CD4-positive, alpha-beta memory T cell (primary cell): ENCODE measurements around the gene ZNF836. TPM values are rescaled to one million over a fixed set of nuclear protein-coding genes. Genes with fewer than 3 reads are reported as not detected.

Experiments
- CTCF ChIA-PET: fragments of 350-600 bp; sonication (Branson Sonifier 250); formaldehyde crosslinking; loops from one replicate; lab custom pipeline; 2021; ENCODE audit warnings: inconsistent platforms; ENCODE audit not compliant: partially characterized antibody; lab: Charles Lee
- POLR2A ChIA-PET: fragments of 350-600 bp; sonication (Branson Sonifier 250); formaldehyde crosslinking; loops from one replicate; lab custom pipeline; 2021; ENCODE audit not compliant: partially characterized antibody; lab: Charles Lee
- DNase-seq, 5 donors: peaks; one replicate each; pipeline versions ENCODE4 v3.0.0 to v3.0.0-alpha.2; 2020 to 2022; ENCODE audit warnings: mixed read lengths in 1 of 5
- H3K27ac ChIP-seq: one replicate; pipeline ENCODE4 v1.7.0; 2013; ENCODE audit warnings: low read depth, low read length
- H3K27me3 ChIP-seq: 2 replicates; pipeline ENCODE4 v1.7.0; 2013; ENCODE audit warnings: mild to moderate bottlenecking, low read length, moderate library complexity; ENCODE audit not compliant: insufficient read depth
- H3K36me3 ChIP-seq: 2 replicates; pipeline ENCODE4 v1.7.0; 2013; ENCODE audit warnings: mild to moderate bottlenecking, low read length, moderate library complexity; ENCODE audit not compliant: insufficient read depth
- H3K4me1 ChIP-seq: 2 replicates; pipeline ENCODE4 v1.7.0; 2013; ENCODE audit warnings: mild to moderate bottlenecking, low read length, moderate library complexity; ENCODE audit not compliant: insufficient read depth
- H3K4me3 ChIP-seq, 2 donors: one replicate each; pipeline ENCODE4 v1.7.0; 2013; ENCODE audit warnings: low read length in 2 of 2, mild to moderate bottlenecking in 1 of 2
- H3K9me3 ChIP-seq, 2 donors: one replicate each; pipeline ENCODE4 v1.7.0; 2013; ENCODE audit warnings: low read length in 2 of 2, control low read depth in 1 of 2; ENCODE audit not compliant: control insufficient read depth in 1 of 2
- H3K27ac Mint-ChIP-seq, 7 donors: one replicate each; pipeline ENCODE4 v1.8.0; 2020 to 2021; ENCODE audit warnings: mixed read lengths in 7 of 7, mild to moderate bottlenecking in 6 of 7, inconsistent platforms in 3 of 7, moderate library complexity in 3 of 7
- H3K27me3 Mint-ChIP-seq, 2 donors: one replicate each; pipeline ENCODE4 v1.8.0; 2020 to 2021; ENCODE audit warnings: mixed read lengths in 2 of 2
- H3K36me3 Mint-ChIP-seq, 2 donors: one replicate each; pipeline ENCODE4 v1.8.0; 2020 to 2021; ENCODE audit warnings: mixed read lengths in 2 of 2, inconsistent platforms in 1 of 2, mild to moderate bottlenecking in 1 of 2
- H3K4me1 Mint-ChIP-seq, 4 donors: one replicate each; pipeline ENCODE4 v1.8.0; 2020 to 2021; ENCODE audit warnings: mixed read lengths in 4 of 4, mild to moderate bottlenecking in 1 of 4
- H3K4me3 Mint-ChIP-seq, 8 donors: one replicate each; pipeline ENCODE4 v1.8.0; 2020 to 2021; ENCODE audit warnings: mixed read lengths in 8 of 8, mild to moderate bottlenecking in 7 of 8, moderate library complexity in 6 of 8, inconsistent platforms in 3 of 8
- H3K9me3 Mint-ChIP-seq, 8 donors: one replicate each; pipeline ENCODE4 v1.8.0; 2020 to 2021; ENCODE audit warnings: mixed read lengths in 8 of 8, mild to moderate bottlenecking in 5 of 8, inconsistent platforms in 3 of 8, moderate library complexity in 1 of 8
- intact Hi-C: fragments of 100-400 bp; cut with micrococcal nuclease; formaldehyde crosslinking; loops from one replicate; pipeline ENCODE4 v1.15.1; 2023
- polyA plus RNA-seq, 2 donors: library from polyadenylated mRNA; unstranded; fragments of 300-500 nt; fragmentation: Illumina TruSeq; gene quantifications; one replicate each; pipeline ENCODE4 v1.2.3, GENCODE V29; 2021
- total RNA-seq, 2 experiments: library from RNA; stranded (reverse); gene quantifications; one replicate each; pipeline ENCODE4 v1.2.3, GENCODE V29; 2021

ZNF836 gene
- total and polyA plus RNA-seq, 4 experiments from 2014 or later: 4.6 to 54.7 (median 32.7) TPM

- intact Hi-C loops: no loop called here
- Mint-ChIP-seq H3K4me3 (no peak overlapping the region), H3K27me3 (no peaks in the 10 kb centered on the region), H3K36me3 (peaks cover 29 to 74% of the 10 kb centered on the region in 2 donors), H3K27ac (peak overlapping the region in 1 of 7 donors; percentile 51), H3K9me3 (no peaks in the 10 kb centered on the region), H3K4me1 (peaks cover 44 to 88% (median 67%) of the 10 kb centered on the region in 4 donors)
- Histone ChIP-seq H3K4me3 (no peak overlapping the region), H3K9me3 (no peaks in the 10 kb centered on the region), H3K36me3 (peaks cover 68% of the 10 kb centered on the region), H3K27ac (no peak overlapping the region), H3K27me3 (no peaks in the 10 kb centered on the region), H3K4me1 (peaks cover 28% of the 10 kb centered on the region)
- no peak for DNase-seq
- ChIA-PET POLR2A (interaction anchor here (0.6 to 1.4 kb wide), 2 partner anchors 9 to 199 kb away, joined by 3 to 9 read pairs; partner anchors contain the start of gene PPP2R1A), CTCF (interaction anchor here (0.8 to 1.6 kb wide), 2 partner anchors 9 to 40 kb away, joined by 3 to 6 read pairs; partner anchors contain the start of gene PPP2R1A)
These were observed 26.5 kb upstream of the ZNF836 start for GRCh38 chr19:52197964-52198363.

GRCh38 chr19:52196256-52196967 lies 25.0 kb upstream of the ZNF836 start:
- Mint-ChIP-seq H3K4me3 (no peak overlapping the region), H3K36me3 (peaks cover 21 to 67% of the 10 kb centered on the region in 2 donors), H3K4me1 (peaks cover 48 to 91% (median 71%) of the 10 kb centered on the region in 4 donors), H3K27ac (peak overlapping the region in 2 of 7 donors; percentile 18 to 64), H3K9me3 (no peaks in the 10 kb centered on the region), H3K27me3 (no peaks in the 10 kb centered on the region)
- no peak overlapping the region for H3K27ac ChIP-seq
- intact Hi-C loops: no loop called here
- H3K9me3 ChIP-seq: no peaks in the 10 kb centered on the region
- DNase-seq: no peak
- H3K27me3 ChIP-seq: no peaks in the 10 kb centered on the region
- POLR2A ChIA-PET: interaction anchor here (0.5 to 0.8 kb wide), 2 partner anchors 25 to 1170 kb away, joined by 3 read pairs; partner anchors contain the start of gene ZNF836
- no peak overlapping the region for H3K4me3 ChIP-seq
- peaks cover 60% of the 10 kb centered on the region for H3K36me3 ChIP-seq
- CTCF ChIA-PET: no interaction called here
- peaks cover 43% of the 10 kb centered on the region for H3K4me1 ChIP-seq

GRCh38 chr19:52191951-52192350 lies 20.5 kb upstream of the ZNF836 start:
- no peaks in the 10 kb centered on the region for H3K27me3 Mint-ChIP-seq
- Histone ChIP-seq H3K4me1 (peaks cover 58% of the 10 kb centered on the region), H3K36me3 (peaks cover 35% of the 10 kb centered on the region), H3K4me3 (no peak overlapping the region), H3K27me3 (no peaks in the 10 kb centered on the region), H3K9me3 (no peaks in the 10 kb centered on the region), H3K27ac (no peak overlapping the region)
- H3K9me3 Mint-ChIP-seq: peaks cover 0 to 2% (median 0%) of the 10 kb centered on the region in 8 donors
- peak overlapping the region in 6 of 7 donors; percentile 71 to 99 (median 95) for H3K27ac Mint-ChIP-seq
- peaks cover 20 to 45% of the 10 kb centered on the region in 2 donors for H3K36me3 Mint-ChIP-seq
- DNase-seq: no peak
- ChIA-PET CTCF (interaction anchor here (1.1 kb wide), 1 partner anchor 46 kb away, joined by 4 read pairs; no protein-coding TSS in a partner anchor), POLR2A (interaction anchor here (1.7 kb wide), 1 partner anchor 20 kb away, joined by 9 read pairs; the partner anchor contains the start of gene ZNF836)
- intact Hi-C loops: loop anchor here (5.0 kb wide), 1 partner anchor 40 kb away; no protein-coding TSS in a partner anchor
- peak overlapping the region; percentile 83 to 99 (median 98) for H3K4me3 Mint-ChIP-seq
- H3K4me1 Mint-ChIP-seq: peaks cover 42 to 76% (median 57%) of the 10 kb centered on the region in 4 donors

GRCh38 chr19:52191389-52191788 lies 20.0 kb upstream of the ZNF836 start:
- H3K4me1 ChIP-seq: peaks cover 58% of the 10 kb centered on the region
- H3K9me3 Mint-ChIP-seq: peaks cover 0 to 2% (median 0%) of the 10 kb centered on the region in 8 donors
- H3K27ac Mint-ChIP-seq: peak overlapping the region; percentile 80 to 99 (median 92)
- no peaks in the 10 kb centered on the region for H3K9me3 ChIP-seq
- H3K4me1 Mint-ChIP-seq: peaks cover 38 to 71% (median 53%) of the 10 kb centered on the region in 4 donors
- H3K4me3 ChIP-seq: peak overlapping the region; percentile 75 to 87
- intact Hi-C loops: loop anchor here (5.0 kb wide), 1 partner anchor 41 kb away; no protein-coding TSS in a partner anchor
- CTCF ChIA-PET: no interaction called here
- peaks cover 29% of the 10 kb centered on the region for H3K36me3 ChIP-seq
- H3K27ac ChIP-seq: peak overlapping the region; percentile 93
- no peaks in the 10 kb centered on the region for H3K27me3 Mint-ChIP-seq
- peaks cover 20 to 39% of the 10 kb centered on the region in 2 donors for H3K36me3 Mint-ChIP-seq
- DNase-seq: no peak
- peak overlapping the region; percentile 83 to 99 (median 98) for H3K4me3 Mint-ChIP-seq
- POLR2A ChIA-PET: interaction anchor here (3.3 to 3.4 kb wide), 2 partner anchors 20 to 50 kb away, joined by 40 to 67 read pairs; partner anchors contain the start of genes ZNF616 and ZNF836
- H3K27me3 ChIP-seq: no peaks in the 10 kb centered on the region

- Histone ChIP-seq H3K27ac (peak overlapping the region; percentile 93), H3K4me3 (peak overlapping the region; percentile 75 to 87), H3K9me3 (no peaks in the 10 kb centered on the region), H3K36me3 (peaks cover 22% of the 10 kb centered on the region), H3K27me3 (no peaks in the 10 kb centered on the region), H3K4me1 (peaks cover 58% of the 10 kb centered on the region)
- Mint-ChIP-seq H3K36me3 (peaks cover 20 to 32% of the 10 kb centered on the region in 2 donors), H3K27ac (peak overlapping the region; percentile 92 to 100 (median 99)), H3K27me3 (no peaks in the 10 kb centered on the region), H3K9me3 (peaks cover 0 to 2% (median 0%) of the 10 kb centered on the region in 8 donors), H3K4me1 (peaks cover 38 to 64% (median 49%) of the 10 kb centered on the region in 4 donors), H3K4me3 (peak overlapping the region; percentile 94 to 99 (median 98))
- no peak for DNase-seq
- ChIA-PET POLR2A (interaction anchor here (3.3 to 3.4 kb wide), 2 partner anchors 19 to 50 kb away, joined by 40 to 67 read pairs; partner anchors contain the start of genes ZNF616 and ZNF836), CTCF (no interaction called here)
- intact Hi-C loops: loop anchor here (5.0 kb wide), 1 partner anchor 42 kb away; no protein-coding TSS in a partner anchor
These were observed 19.3 kb upstream of the ZNF836 start for GRCh38 chr19:52190487-52191293.

- H3K4me3 Mint-ChIP-seq: peak within 1 kb of the TSS; percentile 94 to 99 (median 98)
- H3K36me3 Mint-ChIP-seq: peaks cover 19 to 28% of the 10 kb centered on the region in 2 donors
- Histone ChIP-seq H3K9me3 (no peaks in the 10 kb centered on the region), H3K27ac (peak within 1 kb of the TSS; percentile 93), H3K4me3 (peak within 1 kb of the TSS; percentile 75 to 87), H3K36me3 (peaks cover 15% of the 10 kb centered on the region), H3K4me1 (peaks cover 53% of the 10 kb centered on the region), H3K27me3 (no peaks in the 10 kb centered on the region)
- H3K4me1 Mint-ChIP-seq: peaks cover 34 to 58% (median 43%) of the 10 kb centered on the region in 4 donors
- ChIA-PET CTCF (interaction anchor here (0.6 to 1.7 kb wide), 8 partner anchors 8 to 52 kb away, joined by 3 to 9 read pairs (median 6); partner anchors contain the start of gene ZNF616), POLR2A (interaction anchor here (0.7 to 3.4 kb wide), 23 partner anchors 8 to 1331 kb away, joined by 3 to 67 read pairs (median 4); partner anchors contain the start of genes ZNF432, ZNF613, ZNF615 and ZNF616)
- DNase-seq: peak; percentile 97 to 100 (median 99)
- H3K9me3 Mint-ChIP-seq: peaks cover 0 to 2% (median 0%) of the 10 kb centered on the region in 8 donors
- intact Hi-C loops: loop anchor here (1.0 to 5.0 kb wide), 6 partner anchors 19 to 913 kb away; partner anchors contain the start of genes ZNF160, ZNF766, ZNF836 and ZNF841
- H3K27me3 Mint-ChIP-seq: no peaks in the 10 kb centered on the region
- peak within 1 kb of the TSS; percentile 92 to 100 (median 99) for H3K27ac Mint-ChIP-seq
These were observed 18.5 kb upstream of the ZNF836 start, which contains the start of gene PPP2R1A for GRCh38 chr19:52189735-52190486. Gene PPP2R1A (plus strand): TSS chr19:52190052. CDS start chr19:52190097, 45 bp downstream.
